ENCODE data around the gene FKBP10.

The FKBP10 gene

DNA sequence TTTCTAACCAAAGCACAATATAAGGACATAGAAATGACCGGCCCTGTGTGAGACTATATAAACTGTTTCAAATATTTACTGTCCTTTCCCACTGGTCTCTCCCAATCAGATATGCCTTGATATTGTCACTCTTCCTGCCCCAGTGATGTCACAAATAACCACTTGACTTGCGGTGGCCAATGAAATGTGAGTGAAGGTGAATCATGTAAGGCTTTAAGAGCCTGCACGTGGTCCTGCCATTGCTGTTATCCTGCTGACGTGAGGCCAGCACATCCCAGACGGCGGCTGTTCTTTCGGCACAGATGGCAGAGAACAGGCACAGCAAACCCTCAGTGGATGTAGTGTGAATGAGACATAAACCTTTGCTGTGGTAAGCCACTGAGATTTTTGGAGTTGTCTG, 57.8 kb downstream of the FKBP10 start:
- POLR2A ChIA-PET: interaction anchor here (0.8 to 1.6 kb wide), 2 partner anchors 47 to 182 kb away, joined by 3 to 9 read pairs; partner anchors contain the start of gene EIF1

DNA sequence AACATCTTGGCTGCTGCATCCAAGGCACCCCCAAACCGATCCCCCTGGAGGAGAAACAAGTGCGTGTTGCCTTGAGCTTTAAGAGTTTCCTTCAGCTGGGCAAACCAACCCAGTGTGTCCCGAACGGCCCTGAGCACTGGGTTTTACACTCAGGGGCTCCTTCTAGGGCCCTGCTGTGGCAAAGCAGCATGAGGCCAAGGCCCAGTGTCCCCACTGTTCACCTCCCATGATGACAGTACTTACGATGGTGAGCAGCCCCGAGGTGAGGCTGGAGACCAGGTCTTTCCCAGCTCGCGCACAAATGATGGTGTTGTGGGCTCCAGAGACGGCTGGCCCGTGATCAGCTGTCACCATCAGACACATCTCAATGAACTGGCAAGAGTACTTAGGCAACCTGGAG, 59.0 kb downstream of the FKBP10 start:
- ChIA-PET CTCF (no interaction called here), POLR2A (no interaction called here)
- TF ChIP-seq FOXK2 (IDR thresholded peaks at IDR 0.05): no peak
- TF ChIP-seq SUZ12 (IDR thresholded peaks at IDR 0.05): no peak
- no peak for TF ChIP-seq TARDBP (IDR thresholded peaks at IDR 0.05)
- TF ChIP-seq SP1 (IDR thresholded peaks at IDR 0.05): no peak
- no peak for TF ChIP-seq ARNT (IDR thresholded peaks at IDR 0.05)
- TF ChIP-seq LEF1 (IDR thresholded peaks at IDR 0.05; ENCODE audit: borderline replicate concordance): no peak
- no peak for TF ChIP-seq BHLHE40 (IDR thresholded peaks at IDR 0.05; ENCODE audit: borderline replicate concordance)
- no peak for TF ChIP-seq FOXM1 (IDR thresholded peaks at IDR 0.05; ENCODE audit: borderline replicate concordance)
- no peak for TF ChIP-seq L3MBTL2 (conservative IDR thresholded peaks at IDR 0.05)
- no peak for TF ChIP-seq ZNF384 (IDR thresholded peaks at IDR 0.05)
- no peak for DNase-seq (ENCODE audit: extremely low spot score)

More for the DNA sequence above, 57.8 kb downstream of the FKBP10 start:
- TF ChIP-seq ZNF384 (IDR thresholded peaks at IDR 0.05): no peak
- no peak for TF ChIP-seq BHLHE40 (IDR thresholded peaks at IDR 0.05; ENCODE audit: borderline replicate concordance)
- TF ChIP-seq SP1 (IDR thresholded peaks at IDR 0.05): no peak
- TF ChIP-seq, protein P1, sequence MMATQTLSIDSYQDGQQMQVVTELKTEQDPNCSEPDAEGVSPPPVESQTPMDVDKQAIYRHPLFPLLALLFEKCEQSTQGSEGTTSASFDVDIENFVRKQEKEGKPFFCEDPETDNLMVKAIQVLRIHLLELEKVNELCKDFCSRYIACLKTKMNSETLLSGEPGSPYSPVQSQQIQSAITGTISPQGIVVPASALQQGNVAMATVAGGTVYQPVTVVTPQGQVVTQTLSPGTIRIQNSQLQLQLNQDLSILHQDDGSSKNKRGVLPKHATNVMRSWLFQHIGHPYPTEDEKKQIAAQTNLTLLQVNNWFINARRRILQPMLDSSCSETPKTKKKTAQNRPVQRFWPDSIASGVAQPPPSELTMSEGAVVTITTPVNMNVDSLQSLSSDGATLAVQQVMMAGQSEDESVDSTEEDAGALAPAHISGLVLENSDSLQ (IDR thresholded peaks at IDR 0.05): no peak
- no peak for TF ChIP-seq FOXM1 (IDR thresholded peaks at IDR 0.05; ENCODE audit: borderline replicate concordance)
- no peak for TF ChIP-seq TARDBP (IDR thresholded peaks at IDR 0.05)
- no peak for TF ChIP-seq SUZ12 (IDR thresholded peaks at IDR 0.05)
- DNase-seq (ENCODE audit: extremely low spot score): no peak
- CTCF ChIA-PET: interaction anchor here (0.5 kb wide), 1 partner anchor 88 kb away, joined by 3 read pairs; no protein-coding TSS in a partner anchor

Data from HEK293T (cell line).